CD4-positive, alpha-beta T cell treated with Interleukin-21 for 1 hour (primary cell): ENCODE measurements around the gene FBXO9.
A peak's percentile ranks its signal among the peaks of the same experiment; 100 is the strongest.

Experiments
- DNase-seq: peaks from one replicate; pipeline ENCODE4 v3.0.0-alpha.2; 2020

The FBXO9 gene

DNA sequence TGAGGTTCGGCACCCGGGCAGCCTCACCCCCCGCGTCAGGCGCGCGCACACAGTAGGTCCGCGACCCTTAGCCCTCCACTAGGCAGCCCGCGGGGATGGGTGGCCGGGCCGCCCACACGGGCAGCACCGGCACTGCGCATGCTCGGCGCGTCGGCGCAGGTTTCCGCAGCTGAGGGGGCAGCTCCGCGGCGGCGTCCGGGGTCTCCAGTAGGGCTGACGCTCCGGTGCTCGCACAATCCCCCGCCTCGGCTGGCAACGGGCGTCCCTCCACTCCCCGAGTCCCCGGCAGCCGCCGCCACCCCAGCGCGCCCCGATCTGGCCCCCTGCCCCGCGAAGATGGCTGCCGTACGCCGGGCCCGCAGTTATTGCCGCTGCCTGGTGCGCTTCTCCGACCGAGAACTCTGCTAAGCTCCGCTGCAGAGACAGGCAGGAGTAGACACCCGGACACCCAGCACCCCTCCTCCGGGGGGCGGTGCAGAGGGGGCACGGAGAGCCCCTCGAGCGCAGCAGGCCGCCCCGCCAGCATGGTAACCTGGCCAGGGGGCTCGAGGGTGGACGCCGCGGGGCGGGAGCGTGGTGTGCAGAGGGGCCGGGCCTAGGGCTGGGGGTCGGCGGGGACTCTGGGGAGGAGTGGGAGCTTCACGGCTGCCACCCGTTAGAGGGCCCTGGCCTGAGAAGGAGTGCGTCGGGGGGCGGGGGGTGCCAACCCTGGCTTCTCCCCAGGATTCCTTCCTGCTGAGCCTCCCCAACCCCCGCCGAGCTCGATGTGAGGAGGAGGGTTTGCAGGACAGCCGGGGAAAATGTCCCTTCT, at the start of gene FBXO9:
Gene FBXO9 (plus strand): TSS at position 139 of the 811 bp plus-strand sequence. CDS start 386 bp downstream, at position 525.
- peak; percentile 82 for DNase-seq

DNA sequence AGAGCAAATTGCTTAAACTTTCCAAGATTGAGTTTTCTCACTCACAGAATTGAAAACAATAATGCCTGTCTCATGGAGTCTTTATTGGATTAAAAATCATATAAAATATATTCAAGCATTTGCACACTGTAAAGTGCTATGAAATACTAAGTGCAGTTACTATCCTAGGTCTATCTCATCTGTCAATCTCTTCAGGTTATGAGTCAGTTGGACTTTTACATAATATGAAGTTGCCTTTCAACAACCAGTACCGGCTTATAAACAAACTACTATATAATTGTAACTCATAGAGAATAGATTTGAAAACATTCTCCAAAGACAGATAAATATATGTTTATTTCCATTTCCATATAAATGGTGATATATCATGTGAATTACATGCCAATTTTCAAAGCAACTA, 49.7 kb upstream of the FBXO9 start:
- no peak for DNase-seq

DNA sequence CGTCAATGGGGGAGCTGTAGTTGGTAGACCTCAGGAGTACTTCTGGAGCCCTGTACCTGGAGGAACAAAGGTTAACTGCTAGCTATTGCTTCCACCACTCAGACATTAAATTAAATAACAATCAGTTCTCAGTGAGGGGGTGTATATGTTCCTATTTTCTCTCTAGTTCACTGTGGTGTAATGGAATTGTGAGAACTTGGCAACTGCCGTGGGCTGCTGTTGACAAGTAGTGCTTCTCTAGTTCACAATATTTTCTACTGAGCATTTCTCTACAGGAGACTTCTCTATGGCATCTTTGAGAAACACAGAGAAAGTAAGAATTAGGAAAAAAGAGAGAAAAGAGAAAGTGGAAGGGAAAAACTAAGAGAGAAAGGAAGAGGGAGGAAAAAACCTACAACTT, 46.8 kb upstream of the FBXO9 start:
- DNase-seq: no peak

DNA sequence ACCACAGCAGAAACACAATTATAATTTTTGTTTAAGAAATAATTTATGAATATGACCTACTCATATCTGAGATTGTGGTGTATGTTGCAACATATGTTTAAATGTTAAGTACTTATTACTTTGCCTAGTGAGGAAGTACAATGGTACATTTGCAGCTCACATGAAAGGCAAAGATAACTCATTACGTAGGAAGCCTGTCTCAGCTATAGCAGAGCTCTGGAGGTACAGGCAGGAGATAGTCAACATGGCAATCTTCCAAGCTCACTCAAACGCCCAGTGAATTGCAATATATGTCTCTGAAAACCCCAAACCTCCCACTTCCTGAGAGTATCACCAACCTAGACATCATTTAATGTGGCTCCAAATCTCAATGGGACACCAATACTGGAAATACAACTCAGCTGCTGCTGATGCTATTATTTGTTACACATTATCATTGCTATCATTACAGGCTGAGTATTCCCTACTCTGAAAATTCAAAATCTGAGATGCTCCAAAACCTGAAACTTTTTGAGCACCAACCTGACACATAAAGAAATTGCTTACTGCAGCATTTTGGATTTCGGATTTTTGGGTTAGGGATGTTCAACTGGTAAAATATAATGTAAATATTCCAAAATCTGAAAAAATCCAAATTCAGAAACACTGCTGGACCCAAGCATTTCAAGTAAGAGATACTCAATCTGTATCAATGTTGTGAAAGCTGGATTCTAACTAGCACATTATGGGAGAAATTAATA, 45.0 kb upstream of the FBXO9 start:
- no peak for DNase-seq

DNA sequence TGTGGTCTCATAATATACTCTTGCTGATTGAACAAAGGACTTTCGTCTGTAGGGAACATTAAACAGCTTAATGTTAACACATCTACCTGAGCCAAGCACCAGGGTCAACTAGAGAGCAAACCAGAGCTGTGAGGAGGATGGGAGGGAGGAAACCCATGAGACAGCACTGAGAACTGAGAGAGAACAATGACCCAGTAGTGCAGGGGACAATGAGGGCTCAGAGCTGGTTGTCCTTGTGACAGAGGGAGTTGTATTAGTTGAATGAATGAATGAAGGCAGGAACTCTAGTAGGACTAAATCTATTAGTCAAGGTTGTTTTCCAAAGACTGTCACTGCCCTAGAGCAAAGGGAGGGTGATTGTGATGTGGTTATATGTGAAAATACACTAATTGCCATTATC, 41.9 kb upstream of the FBXO9 start:
- no peak for DNase-seq

DNA sequence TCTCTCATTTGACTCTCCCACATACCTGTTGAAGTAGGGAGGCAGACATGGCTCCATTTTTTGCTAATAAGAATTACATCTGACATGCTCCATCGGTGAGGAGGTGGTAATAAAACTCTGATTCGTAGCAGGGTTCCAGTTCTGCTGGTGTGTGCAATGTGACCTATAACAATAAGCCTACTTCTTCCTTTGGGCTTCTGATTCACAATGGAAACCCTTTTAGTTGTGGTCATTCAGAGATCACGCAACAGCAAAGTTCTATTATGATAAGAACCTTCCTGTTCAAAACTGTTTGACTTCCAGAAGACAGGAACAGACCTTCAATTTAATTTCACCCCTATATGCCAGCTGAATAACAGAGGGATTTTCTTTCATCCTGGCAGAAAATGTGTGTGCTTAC, 38.7 kb upstream of the FBXO9 start:
- no peak for DNase-seq

DNA sequence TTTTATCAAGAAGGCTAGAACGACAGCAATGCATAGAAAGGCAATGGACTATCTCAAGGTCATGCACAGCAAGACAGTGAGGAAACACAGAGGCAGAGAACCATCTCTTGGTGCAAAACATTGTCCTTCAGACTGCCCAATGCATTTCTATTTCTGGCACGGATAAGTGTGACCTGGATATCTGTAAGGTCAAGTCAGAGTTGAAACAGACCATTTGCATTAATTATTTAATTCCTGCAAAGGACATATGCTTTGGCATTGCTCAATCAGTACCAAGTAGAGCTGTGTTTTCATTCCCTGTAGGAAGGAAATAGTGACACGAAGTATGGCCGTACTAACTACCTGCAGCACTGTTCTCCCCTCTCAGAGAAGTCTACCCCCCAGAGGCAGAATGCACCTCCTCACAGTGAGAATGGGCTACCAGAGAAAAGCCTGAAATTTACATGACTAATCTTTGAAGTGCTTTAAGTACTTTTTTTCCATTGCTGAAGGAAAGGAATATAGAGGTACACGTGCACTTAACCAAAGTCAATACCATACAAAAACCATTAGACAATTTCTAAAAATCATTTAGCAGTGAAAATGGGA, 38.0 kb upstream of the FBXO9 start:
- DNase-seq: no peak

DNA sequence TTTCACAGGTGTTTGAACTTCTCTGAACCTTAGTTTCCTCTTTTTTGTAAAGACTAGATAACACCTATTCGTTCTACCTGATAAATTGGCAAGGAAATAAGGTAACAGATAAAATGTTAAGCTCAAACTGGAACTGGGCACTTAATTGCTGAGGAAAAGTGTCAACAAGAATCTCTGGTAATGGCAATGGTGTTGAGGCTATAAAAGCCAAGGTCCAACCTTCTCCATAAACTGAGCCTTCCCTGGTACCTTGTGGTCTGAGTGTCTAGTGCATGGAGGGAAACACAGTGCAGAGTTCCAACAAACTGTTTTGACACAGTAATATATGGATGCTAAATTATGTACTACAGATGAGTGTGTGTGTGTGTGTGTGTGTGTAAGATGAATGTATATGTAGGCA, 36.7 kb upstream of the FBXO9 start:
- no peak for DNase-seq

DNA sequence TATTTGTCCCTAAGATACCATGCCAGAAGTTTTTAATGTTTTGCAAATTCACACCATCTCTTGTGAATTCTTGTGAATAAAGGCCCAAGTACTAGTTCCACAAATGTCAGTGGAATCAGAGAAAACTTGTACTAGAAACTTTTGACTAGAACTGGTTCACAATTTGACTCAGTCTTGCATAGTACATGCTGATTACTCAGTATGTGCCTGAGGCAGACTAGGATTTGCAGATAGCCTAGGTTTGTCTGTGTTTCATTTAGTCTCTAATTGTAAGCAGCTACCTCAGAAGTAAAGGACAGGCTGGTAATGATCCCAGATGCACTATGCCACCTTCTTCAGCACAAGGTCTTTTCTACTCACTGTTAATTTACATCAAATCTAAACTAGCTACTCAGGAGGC, 35.9 kb upstream of the FBXO9 start:
- DNase-seq: no peak

DNA sequence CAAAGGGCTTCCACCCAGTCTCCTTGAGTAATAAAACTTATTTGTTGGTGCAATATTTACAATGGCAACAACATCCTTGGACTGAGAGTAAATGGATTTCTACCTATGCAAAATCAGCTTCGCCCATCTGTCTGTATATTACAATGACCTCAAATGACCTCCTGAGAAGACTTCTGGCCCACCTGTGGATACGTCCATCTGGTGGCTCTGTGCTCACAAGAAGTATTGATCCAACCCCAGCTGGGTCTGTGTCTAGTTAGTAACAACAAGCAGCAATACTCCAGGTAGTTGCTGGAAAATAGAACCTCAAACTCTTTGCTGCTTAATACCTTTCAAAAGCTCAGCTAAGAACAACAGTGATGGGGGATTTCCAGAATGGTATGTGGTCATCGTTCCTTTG, 35.4 kb upstream of the FBXO9 start:
- DNase-seq: no peak

DNA sequence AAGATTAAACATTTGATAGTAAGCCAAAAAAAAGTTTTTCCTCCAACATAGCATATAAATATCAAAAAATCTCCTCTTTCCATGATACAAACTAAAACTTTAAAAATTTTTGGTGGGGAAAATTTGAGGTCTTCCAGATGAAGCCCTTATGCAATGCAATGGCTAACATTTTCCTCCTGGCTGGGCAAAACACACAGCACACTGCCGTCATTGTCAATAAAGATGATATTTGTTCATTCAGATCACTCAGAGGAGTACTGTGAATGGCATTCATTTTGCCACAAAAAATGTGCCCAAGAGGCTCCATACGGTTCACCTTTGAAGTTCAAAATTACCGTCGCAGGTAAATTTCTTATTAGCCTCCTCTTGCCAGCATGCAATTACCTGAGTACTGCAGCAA, 33.9 kb upstream of the FBXO9 start:
- DNase-seq: no peak

DNA sequence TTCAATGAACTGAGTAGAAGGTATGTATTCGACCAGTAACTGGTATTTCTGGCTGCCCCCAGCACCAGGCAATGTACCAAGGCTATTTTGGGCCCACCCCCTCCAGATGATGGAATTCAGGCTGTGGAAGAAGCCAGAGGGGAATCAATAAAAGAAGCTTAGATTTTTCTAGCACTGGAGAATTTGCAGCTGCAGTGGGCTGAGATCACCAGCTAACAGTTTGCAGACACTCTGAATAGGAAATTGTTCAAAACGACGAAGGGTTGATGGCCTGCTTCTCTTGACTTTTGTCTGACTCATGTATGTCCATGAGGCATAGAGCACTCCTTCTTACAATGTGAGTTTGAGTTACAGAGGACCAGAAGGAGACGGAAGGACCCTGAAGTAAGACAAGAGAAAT, 32.4 kb upstream of the FBXO9 start:
- DNase-seq: no peak

DNA sequence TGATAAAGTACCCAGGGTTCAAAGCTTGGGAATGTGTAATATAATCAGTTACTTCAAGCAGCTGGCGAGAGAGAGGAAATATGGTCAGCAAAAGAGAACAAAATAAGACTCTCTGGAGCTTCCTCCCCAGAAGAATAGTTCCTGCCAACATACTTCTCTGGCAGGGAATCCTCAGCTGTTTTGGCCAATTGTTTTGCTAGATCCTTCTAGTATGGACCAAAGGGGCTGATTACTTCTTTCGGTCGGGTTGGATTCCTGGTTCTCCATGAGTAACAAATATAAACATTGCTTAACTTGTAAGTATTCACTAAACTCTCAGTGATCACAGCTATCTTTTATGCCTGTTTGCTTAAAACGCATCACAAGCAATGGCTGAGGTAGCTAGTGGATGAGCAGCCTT, 31.4 kb upstream of the FBXO9 start:
- DNase-seq: no peak

DNA sequence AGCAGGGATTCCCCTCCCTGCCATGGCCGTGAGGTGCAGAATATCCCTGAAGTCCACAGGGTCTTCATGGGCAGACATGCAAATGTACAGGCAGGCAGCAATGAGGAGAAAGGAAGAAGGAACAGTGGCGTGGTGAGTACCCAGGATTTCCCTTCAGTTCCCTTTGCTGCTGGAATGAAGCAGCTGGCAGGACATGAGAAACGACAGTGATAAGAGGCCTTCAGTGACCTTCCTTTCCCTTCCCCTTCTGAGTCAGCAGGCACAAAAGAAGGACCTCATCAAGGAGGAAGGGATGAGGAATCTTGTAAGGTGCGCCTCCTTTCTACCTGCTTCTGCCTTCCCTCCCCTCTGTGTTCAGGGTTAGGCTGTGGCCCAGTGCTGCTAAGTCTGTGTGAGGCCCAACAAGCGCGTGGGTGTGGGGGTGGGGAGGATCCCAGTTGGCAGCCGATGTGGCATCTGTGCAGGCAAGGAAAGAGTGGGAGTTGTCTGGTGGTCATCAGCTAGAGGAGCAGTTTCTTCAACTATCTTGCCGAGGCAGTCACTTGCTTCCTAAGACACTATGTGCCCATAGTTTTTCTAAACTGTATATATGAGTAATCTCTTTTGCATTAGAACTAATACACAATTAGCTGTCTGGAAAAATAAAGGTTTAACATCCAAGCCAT, 29.5 kb upstream of the FBXO9 start:
- no peak for DNase-seq

DNA sequence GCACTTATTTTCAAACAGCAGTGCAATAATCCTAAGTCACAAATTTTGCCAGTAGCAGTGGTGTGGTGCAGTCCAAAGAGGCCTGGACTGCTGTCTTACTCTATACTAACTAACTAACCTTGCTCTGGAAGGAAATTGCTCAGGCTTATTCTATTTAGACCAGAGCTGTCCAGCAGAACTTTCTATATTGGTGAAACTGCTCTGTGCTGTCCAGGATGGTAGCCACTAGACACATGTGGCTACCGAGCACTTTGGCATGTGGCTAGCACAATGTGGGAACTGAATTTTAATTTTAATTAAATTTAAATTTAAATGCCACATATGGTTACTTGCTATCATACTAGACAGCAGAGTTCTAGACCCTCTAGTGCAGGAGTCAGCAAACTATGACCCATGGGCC, 27.1 kb upstream of the FBXO9 start:
- no peak for DNase-seq

DNA sequence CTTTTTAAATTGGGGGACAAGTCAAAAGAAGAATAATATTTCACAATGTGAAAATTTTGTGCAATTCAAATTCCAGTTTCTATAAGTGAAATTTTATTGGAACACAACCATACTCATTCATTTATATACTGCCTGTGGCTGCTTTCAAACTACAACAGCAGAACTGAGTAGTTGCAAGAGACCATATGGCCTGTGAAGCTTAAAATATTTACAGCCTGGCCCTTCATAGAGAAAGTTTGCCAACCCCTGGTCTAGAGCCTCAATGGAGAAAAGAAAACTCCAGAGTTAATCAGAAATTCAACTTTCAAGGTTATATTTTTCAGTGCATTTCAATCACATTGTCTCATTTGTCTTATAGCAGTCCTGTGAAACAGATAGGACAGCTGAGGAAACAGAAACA, 26.6 kb upstream of the FBXO9 start:
- no peak for DNase-seq

DNA sequence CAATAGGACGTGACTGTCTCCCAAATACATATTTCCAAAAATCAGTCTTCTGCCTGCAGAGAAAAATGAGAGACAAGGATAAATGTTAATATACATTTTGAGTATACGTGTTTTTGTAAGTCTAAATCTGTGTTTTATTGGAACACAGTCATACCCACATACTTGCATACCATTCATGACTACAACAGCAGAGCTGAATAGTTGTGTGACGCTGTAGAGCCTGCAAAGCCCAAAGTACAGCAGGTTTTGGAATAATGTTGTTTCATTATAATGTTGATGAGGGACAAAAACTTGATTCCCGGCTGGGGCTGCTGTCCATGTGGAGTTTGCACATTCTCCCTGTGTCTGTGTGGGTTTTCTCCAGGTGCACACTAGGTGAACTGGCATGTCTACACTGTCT, 23.8 kb upstream of the FBXO9 start:
- no peak for DNase-seq

DNA sequence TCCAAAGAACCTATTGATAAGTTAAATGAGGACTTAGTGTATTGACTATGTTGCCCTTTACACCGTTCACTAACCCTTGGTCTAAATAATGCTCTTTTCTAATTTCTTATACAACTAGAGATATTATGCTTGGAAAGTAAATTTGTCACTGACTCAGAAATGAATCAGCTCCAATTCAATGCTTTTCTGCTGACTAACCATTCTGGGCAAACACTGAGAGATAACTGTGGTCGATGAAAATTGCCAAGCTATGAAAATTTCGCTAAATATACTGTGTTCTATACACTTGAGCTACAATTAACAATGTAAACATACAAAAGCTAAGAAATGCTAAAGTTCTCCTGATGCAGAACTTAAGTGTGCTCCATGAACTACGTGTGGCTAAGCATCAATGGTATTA, 23.1 kb upstream of the FBXO9 start:
- DNase-seq: no peak

DNA sequence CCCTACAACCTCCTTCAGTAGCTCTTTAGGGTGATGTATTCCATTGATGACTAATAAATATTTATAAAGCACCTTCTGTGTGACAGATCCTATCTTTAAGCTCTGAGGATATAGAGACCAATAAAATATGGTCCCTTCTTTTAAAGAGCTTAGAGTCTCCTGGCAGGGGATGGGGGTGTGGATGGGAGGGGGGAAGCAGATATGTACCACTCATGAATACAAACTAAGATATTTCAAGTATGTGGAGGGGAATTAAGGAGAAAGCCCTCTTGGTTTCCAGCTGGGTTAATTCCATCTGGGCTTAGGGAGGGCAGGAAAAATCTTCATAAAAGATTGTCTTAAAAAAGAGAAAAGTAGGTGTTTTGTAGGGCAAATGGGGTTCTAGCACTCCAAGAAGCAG, 21.6 kb upstream of the FBXO9 start:
- no peak for DNase-seq

DNA sequence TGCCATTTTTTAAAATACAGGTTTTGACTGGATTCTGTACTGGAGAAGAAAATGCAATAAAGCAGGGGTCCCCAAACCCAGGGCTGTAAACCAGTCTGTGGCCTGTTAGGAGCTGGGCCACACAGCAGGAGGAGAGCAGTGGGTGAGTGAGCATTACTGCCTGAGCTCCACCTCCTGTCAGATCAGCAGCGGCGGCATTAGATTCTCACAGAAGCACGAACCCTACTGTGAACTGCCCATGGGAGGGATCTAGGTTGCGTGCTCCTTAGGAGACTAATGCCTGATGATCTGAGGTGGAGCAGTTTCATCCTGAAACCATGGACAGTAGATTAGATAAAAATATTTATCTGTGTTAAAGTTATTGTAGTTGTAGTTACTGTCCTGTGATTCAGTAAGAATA, 21.1 kb upstream of the FBXO9 start:
- DNase-seq: no peak

DNA sequence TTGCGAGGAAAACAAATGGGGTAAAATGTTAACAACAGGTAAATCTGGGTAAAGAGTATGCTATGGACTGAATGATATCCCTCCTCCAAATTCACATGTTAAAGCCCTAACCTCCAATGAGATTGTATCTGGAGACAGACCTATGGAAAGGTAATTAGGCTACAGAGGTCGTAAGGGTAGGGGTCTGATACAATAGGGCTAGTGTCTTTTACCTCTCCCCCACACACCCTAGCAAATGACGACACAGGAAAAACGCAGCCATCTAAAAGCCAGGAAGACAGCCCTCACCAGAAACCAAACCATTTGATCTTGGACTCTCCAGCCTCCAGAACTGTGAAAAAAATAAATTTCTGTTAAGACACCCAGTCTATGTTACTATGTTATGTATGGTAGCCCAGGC, 20.6 kb upstream of the FBXO9 start:
- DNase-seq: no peak

DNA sequence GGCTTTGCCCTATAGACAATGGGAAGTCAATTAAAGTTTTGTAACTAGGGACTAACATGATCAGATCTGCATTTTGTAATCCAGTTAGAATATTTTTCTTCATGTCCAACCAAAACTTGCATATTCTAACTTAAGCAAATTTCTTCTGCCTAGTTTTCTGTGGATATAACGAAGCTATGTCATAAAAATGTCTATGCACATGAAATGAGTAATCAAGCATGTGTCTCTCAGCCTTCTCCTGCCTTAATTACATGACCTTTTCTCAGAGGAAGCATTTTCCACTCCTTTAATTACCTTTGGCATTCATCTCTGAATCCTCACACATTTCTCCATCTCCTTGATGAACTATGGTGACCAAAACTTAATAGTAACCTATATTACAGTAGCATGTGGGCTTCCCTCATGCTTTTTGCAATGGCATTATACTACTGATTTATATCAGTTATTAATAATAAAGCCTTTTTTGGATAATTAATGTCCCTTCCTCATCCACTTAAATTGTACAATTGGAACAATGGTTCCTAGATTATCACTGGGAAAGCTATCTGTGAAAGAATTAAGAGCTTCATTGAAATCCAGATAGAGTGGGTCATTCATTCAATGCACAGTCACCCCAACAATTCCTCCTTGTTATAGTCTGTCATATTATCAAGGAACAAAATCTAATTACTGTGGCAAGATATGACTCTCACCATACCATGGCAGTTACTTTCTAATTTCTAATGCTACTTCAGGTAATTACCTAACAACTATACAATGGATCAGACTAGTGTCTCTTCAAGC, 19.1 kb upstream of the FBXO9 start:
- no peak for DNase-seq
